AG04449 (cell line): ENCODE data around the gene ERBB4.

ENCODE experiments used
- CTCF ChIA-PET: fragments of 350-600 bp; formaldehyde crosslinking; extraction: SDS; loops from one replicate; lab custom pipeline; 2021; ENCODE audit warnings: antibody characterized with exemption; lab: Yijun Ruan, JAX
- POLR2A ChIA-PET: fragments of 400-600, 350-600 bp; formaldehyde crosslinking; extraction: SDS; loops from one replicate; lab custom pipeline; 2020; ENCODE audit warnings: antibody characterized with exemption, inconsistent platforms; lab: Yijun Ruan, JAX
- DNase-seq: peaks from one replicate; pipeline ENCODE4 v3.0.0-alpha.2; 2010; ENCODE audit warnings: low read depth, low spot score
- H3K4me3 ChIP-seq: 2 replicates; pipeline ENCODE4 v1.5.1; 2011; ENCODE audit warnings: low read depth, mild to moderate bottlenecking, control low read depth, low read length
- TF ChIP-seq, protein P1 (sequence below): IDR thresholded peaks from one replicate; pipeline ENCODE4 v1.5.1; 2011; ENCODE audit warnings: mild to moderate bottlenecking, moderate library complexity, low read length, control low read depth, inconsistent platforms; ENCODE audit not compliant: insufficient read depth; ENCODE audit errors: missing control alignments

ERBB4 gene

DNA sequence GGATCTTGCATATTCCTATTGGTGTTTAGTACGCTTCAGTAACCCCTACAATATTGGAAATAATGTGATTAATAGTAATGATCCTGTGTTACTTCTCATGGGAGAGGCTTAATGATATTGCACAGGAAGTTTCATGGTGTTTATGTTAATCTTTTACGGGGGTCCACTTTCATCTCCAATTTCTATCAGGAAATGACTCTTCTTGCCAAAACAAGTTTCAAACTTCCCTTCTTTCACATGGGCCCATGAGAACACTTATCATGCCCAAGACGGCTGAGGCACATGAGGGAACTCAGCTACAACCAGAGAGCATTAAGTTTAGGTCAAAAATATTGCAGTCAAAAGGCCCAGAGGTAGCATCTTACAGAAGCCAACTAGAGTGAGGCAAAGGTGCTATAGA is 7.6 kb downstream of the ERBB4 start:
- H3K4me3 ChIP-seq: no peak overlapping the region
- no peak for DNase-seq
- TF ChIP-seq, protein P1, sequence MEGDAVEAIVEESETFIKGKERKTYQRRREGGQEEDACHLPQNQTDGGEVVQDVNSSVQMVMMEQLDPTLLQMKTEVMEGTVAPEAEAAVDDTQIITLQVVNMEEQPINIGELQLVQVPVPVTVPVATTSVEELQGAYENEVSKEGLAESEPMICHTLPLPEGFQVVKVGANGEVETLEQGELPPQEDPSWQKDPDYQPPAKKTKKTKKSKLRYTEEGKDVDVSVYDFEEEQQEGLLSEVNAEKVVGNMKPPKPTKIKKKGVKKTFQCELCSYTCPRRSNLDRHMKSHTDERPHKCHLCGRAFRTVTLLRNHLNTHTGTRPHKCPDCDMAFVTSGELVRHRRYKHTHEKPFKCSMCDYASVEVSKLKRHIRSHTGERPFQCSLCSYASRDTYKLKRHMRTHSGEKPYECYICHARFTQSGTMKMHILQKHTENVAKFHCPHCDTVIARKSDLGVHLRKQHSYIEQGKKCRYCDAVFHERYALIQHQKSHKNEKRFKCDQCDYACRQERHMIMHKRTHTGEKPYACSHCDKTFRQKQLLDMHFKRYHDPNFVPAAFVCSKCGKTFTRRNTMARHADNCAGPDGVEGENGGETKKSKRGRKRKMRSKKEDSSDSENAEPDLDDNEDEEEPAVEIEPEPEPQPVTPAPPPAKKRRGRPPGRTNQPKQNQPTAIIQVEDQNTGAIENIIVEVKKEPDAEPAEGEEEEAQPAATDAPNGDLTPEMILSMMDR: no peak
- POLR2A ChIA-PET: no interaction called here
- CTCF ChIA-PET: no interaction called here

DNA sequence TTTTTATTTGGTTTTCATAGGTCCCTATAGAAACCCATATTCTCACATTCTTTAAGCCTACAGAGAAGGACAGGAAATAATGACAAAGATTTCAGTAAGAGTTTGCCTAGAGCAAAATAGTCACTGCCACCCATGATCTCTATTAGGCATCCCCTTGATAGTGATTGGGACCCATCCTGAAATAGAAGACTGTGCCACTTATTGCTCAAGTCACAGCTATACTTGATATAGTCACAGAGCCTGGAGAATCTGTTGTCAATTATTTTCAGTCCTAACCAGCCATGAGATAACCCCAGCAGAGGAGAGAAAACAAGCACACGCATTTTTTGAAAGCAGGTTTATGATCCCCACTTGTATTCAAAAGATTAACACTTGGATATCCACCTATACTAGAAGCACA is 8.2 kb downstream of the ERBB4 start:
- ChIA-PET POLR2A (no interaction called here), CTCF (no interaction called here)
- TF ChIP-seq, protein P1: no peak
- no peak overlapping the region for H3K4me3 ChIP-seq
- DNase-seq: no peak

DNA sequence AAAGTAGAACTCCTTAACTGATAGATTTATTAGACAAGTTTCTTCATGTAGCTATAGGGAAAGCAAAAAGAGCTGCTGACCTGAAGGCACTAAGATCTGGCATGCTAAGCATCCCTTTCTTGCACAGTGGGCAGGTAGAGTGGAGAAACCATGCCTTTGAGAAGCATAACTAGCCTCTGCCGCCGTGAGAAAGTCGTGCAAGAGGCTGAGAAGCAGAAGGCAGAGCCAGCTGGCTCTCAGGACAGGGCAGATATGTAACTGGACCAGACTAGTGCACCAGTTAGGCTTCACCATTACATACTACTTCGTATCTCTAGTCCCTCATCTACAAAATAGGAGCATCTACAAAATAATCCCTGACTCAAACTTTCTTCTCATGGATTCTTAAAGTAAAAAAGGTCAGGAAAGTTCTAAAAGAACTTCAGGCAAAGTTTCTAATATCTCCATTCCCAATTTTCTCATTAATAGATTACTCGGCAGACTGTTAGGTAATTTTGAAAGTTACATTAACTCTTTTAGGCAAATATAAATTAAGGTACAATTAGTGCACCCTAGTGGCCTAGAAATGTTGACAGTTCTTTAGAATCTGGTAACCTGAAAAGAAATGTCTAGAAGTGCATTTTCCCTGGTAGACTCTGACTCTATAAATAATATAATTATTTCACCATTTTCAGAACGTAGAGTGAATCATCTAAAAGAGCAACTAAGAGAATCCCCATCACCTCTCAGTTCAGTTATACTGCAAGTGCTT is 10.3 kb downstream of the ERBB4 start:
- DNase-seq: no peak
- H3K4me3 ChIP-seq: no peak overlapping the region
- POLR2A ChIA-PET: no interaction called here
- CTCF ChIA-PET: interaction anchor here (1.0 kb wide), 1 partner anchor 8 kb away, joined by 3 read pairs; no protein-coding TSS in a partner anchor
- TF ChIP-seq, protein P1: no peak

DNA sequence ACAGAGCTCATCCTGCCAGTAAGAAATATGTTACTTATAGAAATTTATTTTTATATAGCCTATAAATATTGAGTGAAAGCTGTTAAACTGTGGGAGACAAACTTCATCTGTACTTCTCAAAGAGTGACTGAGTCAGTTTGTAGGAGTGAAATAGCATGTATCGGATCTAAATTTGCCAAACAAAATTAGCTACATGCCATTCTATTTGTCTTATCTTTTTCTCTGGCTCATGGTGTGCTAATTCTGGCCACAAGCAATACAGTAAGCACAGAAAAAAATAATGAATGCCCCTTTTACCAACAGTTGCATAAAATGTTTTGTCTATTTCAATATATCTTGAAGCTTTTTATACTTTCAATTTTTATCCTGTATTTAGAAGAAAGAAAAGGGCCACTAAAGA is 12.5 kb downstream of the ERBB4 start:
- TF ChIP-seq, protein P1: no peak
- DNase-seq: no peak
- CTCF ChIA-PET: interaction anchor here (0.6 kb wide), 2 partner anchors 378 to 728 kb away, joined by 3 read pairs; no protein-coding TSS in a partner anchor
- POLR2A ChIA-PET: no interaction called here
- H3K4me3 ChIP-seq: no peak overlapping the region

DNA sequence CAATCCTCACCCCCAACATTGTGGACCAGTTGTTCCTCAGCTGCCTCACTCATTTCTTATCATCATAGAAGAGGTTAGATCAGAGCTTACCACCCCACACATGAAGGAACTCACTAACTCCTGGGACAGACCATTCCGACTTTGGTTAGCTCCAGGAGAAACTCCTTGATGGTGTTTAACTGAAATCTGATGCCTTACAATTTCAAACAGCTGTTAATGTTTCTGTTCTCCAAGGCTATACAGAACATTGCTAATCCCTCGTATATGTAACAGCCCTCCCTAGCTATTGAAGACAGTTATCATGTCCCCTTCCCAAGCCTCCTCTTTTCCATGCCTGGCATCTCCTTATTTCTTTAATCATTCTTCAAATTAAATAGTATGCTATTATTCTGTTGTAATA is 14.8 kb downstream of the ERBB4 start:
- ChIA-PET POLR2A (no interaction called here), CTCF (no interaction called here)
- H3K4me3 ChIP-seq: no peak overlapping the region
- TF ChIP-seq, protein P1: no peak
- DNase-seq: no peak

DNA sequence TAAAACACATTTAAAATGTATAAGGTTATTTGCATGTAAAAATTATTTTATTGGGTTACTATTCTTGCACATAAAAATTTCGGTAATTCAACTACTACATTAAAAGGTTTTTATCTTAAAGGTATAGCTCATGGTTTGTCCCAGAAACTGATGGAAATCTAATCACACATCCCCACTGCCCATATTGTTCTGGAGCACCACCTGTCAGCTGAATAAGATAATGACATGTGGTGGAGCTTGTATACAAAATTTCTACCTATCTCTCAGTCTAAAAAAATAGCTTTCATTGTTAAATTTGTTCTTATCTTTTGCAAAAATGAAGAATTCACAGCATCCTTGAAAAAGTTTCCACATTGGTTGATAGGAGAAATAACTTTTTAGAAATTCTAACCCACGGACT is 18.3 kb downstream of the ERBB4 start:
- POLR2A ChIA-PET: no interaction called here
- no peak for DNase-seq
- CTCF ChIA-PET: interaction anchor here (1.1 to 1.5 kb wide), 5 partner anchors 9 to 373 kb away, joined by 3 to 8 read pairs (median 4); no protein-coding TSS in a partner anchor
- TF ChIP-seq, protein P1: no peak
- H3K4me3 ChIP-seq: no peak overlapping the region
